Colonic mucosa (tissue), 4 donors: ENCODE results near the gene SEZ6L. TPM values are rescaled to one million over a fixed set of nuclear protein-coding genes. Genes with fewer than 3 reads are reported as not detected.

Experiments used
- DNase-seq: peaks from one replicate; pipeline ENCODE4 v3.0.0-alpha.2; 2020
- H3K27ac ChIP-seq: fragments of 200-600 bp; one replicate; pipeline ENCODE4 v1.8.0; 2021
- H3K27me3 ChIP-seq: fragments of 200-600 bp; one replicate; pipeline ENCODE4 v1.8.0; 2021
- H3K36me3 ChIP-seq: fragments of 200-600 bp; one replicate; pipeline ENCODE4 v1.8.0; 2021
- H3K4me1 ChIP-seq: fragments of 200-600 bp; one replicate; pipeline ENCODE4 v1.8.0; 2021; ENCODE audit warnings: mild to moderate bottlenecking
- H3K4me3 ChIP-seq: fragments of 200-600 bp; one replicate; pipeline ENCODE4 v1.8.0; 2021
- H3K9ac ChIP-seq, 2 donors: one replicate each; pipeline ENCODE4 v1.7.0; 2013; ENCODE audit warnings: control low read depth in 2 of 2, low read depth in 2 of 2, low read length in 2 of 2
- H3K9me3 ChIP-seq: fragments of 200-600 bp; one replicate; pipeline ENCODE4 v1.8.0; 2021
- CTCF ChIP-seq: fragments of 200-600 bp; IDR thresholded peaks from one replicate; pipeline ENCODE4 v1.8.0; 2022; ENCODE audit warnings: antibody characterized with exemption, mild to moderate bottlenecking
- intact Hi-C: fragments of 100-400 bp; cut with DNase I; formaldehyde crosslinking; loops from one replicate; pipeline ENCODE4 v1.14.1; 2022
- total RNA-seq, 2 donors: library from RNA; stranded (reverse); fragmentation: NEBNext Ultra II Directional in 1 of 2; extraction: Animal tissue kit (Norgen Biotek cat#: 25700) in 1 of 2; gene quantifications; one replicate each; pipeline ENCODE4 v1.2.1, GENCODE V29; 2021
- donor health status: healthy.
- donor health status: DM: no; HTN: no; CAD: no.
- donor health status: DM: no; HTN: no; CAD: no.

The SEZ6L gene
- total RNA-seq, 2 donors from 2014 or later: 0.32 TPM; not detected in 1

- H3K27me3 ChIP-seq: no peaks in the 10 kb centered on the region
- intact Hi-C loops: no loop called here
Observed at GRCh38 chr22:26364066-26365015, 195.1 kb downstream of the SEZ6L start.

DNA sequence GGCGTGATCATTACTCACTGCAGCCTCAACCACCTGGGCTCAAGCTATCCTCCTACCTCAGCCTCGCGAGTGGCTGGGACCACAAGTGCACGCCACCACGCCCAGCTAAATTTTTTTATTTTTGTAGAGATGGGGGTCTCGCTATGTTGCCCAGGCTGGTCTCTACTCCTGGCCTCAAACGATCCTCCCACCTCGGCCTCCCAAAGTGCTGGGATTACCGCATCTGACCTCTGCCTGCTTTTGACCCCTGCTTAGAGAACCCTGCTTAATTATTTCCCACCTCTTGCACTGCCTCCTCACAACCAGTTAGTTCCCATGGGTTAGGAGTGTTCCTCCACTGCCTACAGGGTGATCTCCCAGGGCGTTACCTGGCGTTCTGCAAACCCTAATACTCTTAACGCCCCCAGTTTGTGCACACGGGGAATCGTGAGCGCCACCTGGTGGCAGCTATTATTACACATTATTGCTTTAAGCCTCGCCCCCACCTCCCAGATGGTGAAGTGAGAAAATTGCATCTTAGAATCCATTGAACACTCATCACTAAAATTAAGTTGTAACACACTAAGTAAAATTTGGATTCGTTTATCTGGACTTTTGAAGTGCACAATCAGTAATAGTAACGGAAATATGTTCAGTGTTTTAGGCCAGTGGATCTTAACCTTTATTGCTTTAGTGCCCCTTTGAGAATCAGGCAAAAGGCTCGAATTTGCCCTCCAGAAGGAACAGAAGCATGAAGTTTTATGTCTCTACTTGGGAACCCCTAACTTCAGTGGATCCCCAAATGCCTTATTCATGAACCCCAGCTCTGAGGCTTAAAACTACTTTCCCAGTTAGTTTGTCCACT lies 198.4 kb downstream of the SEZ6L start:
- DNase-seq: peak; percentile 22
- peak; percentile 79 for TF ChIP-seq CTCF
- no peaks in the 10 kb centered on the region for H3K9me3 ChIP-seq
- no peaks in the 10 kb centered on the region for H3K36me3 ChIP-seq
- H3K27me3 ChIP-seq: peaks cover 3% of the 10 kb centered on the region
- intact Hi-C loops: no loop called here
- H3K27ac ChIP-seq: no peak overlapping the region
- no peak overlapping the region for H3K9ac ChIP-seq
- H3K4me3 ChIP-seq: no peak overlapping the region
- no peaks in the 10 kb centered on the region for H3K4me1 ChIP-seq

More at GRCh38 chr22:26364066-26365015, 195.1 kb downstream of the SEZ6L start:
- peak; percentile 51 for TF ChIP-seq CTCF
- H3K9ac ChIP-seq: no peak overlapping the region
- H3K4me3 ChIP-seq: no peak overlapping the region
- no peaks in the 10 kb centered on the region for H3K4me1 ChIP-seq
- H3K9me3 ChIP-seq: no peaks in the 10 kb centered on the region
- no peaks in the 10 kb centered on the region for H3K36me3 ChIP-seq
- DNase-seq: peak; percentile 46
- no peak overlapping the region for H3K27ac ChIP-seq

- Histone ChIP-seq H3K9ac (no peak overlapping the region), H3K36me3 (no peaks in the 10 kb centered on the region), H3K4me3 (no peak overlapping the region), H3K4me1 (no peaks in the 10 kb centered on the region), H3K27me3 (peaks cover 3% of the 10 kb centered on the region), H3K27ac (no peak overlapping the region), H3K9me3 (no peaks in the 10 kb centered on the region)
- intact Hi-C loops: no loop called here
- no peak for TF ChIP-seq CTCF
- no peak for DNase-seq
Observed at GRCh38 chr22:26372890-26373289, 203.6 kb downstream of the SEZ6L start.

- no peaks in the 10 kb centered on the region for H3K36me3 ChIP-seq
- peaks cover 3% of the 10 kb centered on the region for H3K27me3 ChIP-seq
- H3K27ac ChIP-seq: no peak overlapping the region
- intact Hi-C loops: no loop called here
- H3K4me3 ChIP-seq: no peak overlapping the region
- H3K9ac ChIP-seq: no peak overlapping the region
- no peak for TF ChIP-seq CTCF
- H3K4me1 ChIP-seq: no peaks in the 10 kb centered on the region
- DNase-seq: no peak
- H3K9me3 ChIP-seq: no peaks in the 10 kb centered on the region
Observed at GRCh38 chr22:26374391-26375026, 205.2 kb downstream of the SEZ6L start.

GRCh38 chr22:26377170-26377830 lies 208.0 kb downstream of the SEZ6L start:
- no peaks in the 10 kb centered on the region for H3K27me3 ChIP-seq
- DNase-seq: no peak

More at GRCh38 chr22:26377170-26377830, 208.0 kb downstream of the SEZ6L start:
- H3K36me3 ChIP-seq: no peaks in the 10 kb centered on the region
- no peaks in the 10 kb centered on the region for H3K9me3 ChIP-seq
- no peak overlapping the region for H3K9ac ChIP-seq
- H3K4me3 ChIP-seq: no peak overlapping the region
- H3K4me1 ChIP-seq: no peaks in the 10 kb centered on the region
- no peak for TF ChIP-seq CTCF
- H3K27ac ChIP-seq: no peak overlapping the region
- intact Hi-C loops: no loop called here
